ENCODE results near the gene USP40.

- no peak for TF ChIP-seq POLR2A (IDR thresholded peaks at IDR 0.05)
- TF ChIP-seq, protein P1, sequence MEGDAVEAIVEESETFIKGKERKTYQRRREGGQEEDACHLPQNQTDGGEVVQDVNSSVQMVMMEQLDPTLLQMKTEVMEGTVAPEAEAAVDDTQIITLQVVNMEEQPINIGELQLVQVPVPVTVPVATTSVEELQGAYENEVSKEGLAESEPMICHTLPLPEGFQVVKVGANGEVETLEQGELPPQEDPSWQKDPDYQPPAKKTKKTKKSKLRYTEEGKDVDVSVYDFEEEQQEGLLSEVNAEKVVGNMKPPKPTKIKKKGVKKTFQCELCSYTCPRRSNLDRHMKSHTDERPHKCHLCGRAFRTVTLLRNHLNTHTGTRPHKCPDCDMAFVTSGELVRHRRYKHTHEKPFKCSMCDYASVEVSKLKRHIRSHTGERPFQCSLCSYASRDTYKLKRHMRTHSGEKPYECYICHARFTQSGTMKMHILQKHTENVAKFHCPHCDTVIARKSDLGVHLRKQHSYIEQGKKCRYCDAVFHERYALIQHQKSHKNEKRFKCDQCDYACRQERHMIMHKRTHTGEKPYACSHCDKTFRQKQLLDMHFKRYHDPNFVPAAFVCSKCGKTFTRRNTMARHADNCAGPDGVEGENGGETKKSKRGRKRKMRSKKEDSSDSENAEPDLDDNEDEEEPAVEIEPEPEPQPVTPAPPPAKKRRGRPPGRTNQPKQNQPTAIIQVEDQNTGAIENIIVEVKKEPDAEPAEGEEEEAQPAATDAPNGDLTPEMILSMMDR (IDR thresholded peaks at IDR 0.05) = no peak
Measured at GRCh38 chr2:233446121-233446520, 120.5 kb downstream of the USP40 start.

All from thyroid gland (tissue), 4 donors.